WERI-Rb-1 (cell line): Measurements from ENCODE around the gene RAB35.

Experiments
- DNase-seq: peaks from one replicate; pipeline ENCODE4 v3.0.0-alpha.2; 2020
- H3K27ac ChIP-seq: fragments of 250-450 bp; sonication (Bioruptor Pico); 2 replicates; pipeline ENCODE4 v1.5.1; 2020; ENCODE audit warnings: mild to moderate bottlenecking, moderate library complexity
- H3K27me3 ChIP-seq: fragments of 250-450 bp; sonication (Bioruptor Pico); 2 replicates; pipeline ENCODE4 v1.5.1; 2021; ENCODE audit warnings: mild to moderate bottlenecking, low read depth, moderate library complexity; ENCODE audit not compliant: insufficient read depth, severe bottlenecking
- H3K36me3 ChIP-seq: fragments of 250-450 bp; sonication (Bioruptor Pico); 2 replicates; pipeline ENCODE4 v1.5.1; 2020; ENCODE audit warnings: mild to moderate bottlenecking, moderate library complexity
- H3K4me3 ChIP-seq: 2 replicates; pipeline ENCODE4 v1.5.1; 2011; ENCODE audit warnings: low read depth, mild to moderate bottlenecking, control low read depth, low read length
- H3K9me3 ChIP-seq: fragments of 250-450 bp; sonication (Bioruptor Pico); 2 replicates; pipeline ENCODE4 v1.5.1; 2021; ENCODE audit warnings: mild to moderate bottlenecking, moderate library complexity; ENCODE audit not compliant: severe bottlenecking
- CTCF ChIP-seq: IDR thresholded peaks from 2 replicates; pipeline ENCODE4 v1.5.1; 2011; ENCODE audit warnings: low read depth, mild to moderate bottlenecking, control low read depth, inconsistent platforms, low read length

Gene RAB35

GRCh38 chr12:120101617-120102016 is 14.9 kb downstream of the RAB35 start:
- H3K4me3 ChIP-seq, result no peak overlapping the region
- no peak overlapping the region for H3K27ac ChIP-seq
- peaks cover 62% of the 10 kb centered on the region for H3K36me3 ChIP-seq

DNA sequence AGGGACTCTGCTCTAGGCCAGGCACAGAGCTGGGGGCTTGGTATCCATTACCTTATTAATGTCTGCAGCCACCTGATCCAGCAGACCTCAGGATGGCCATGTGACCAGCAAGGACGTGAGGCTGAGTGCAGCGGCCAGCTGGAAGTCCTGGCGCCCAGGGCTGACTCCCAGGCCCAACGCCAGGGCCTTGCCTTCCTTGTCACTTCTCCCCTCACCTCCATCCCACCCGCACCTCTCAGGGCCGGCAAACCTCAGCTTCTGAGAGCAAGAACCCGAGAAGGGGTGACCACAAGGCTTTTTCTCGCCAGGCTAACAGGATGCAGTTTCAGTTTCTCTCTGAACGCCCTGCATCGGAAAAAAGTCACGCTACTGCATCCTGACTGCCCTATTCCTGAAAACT is 15.4 kb downstream of the RAB35 start:
- no peak for TF ChIP-seq CTCF
- H3K27ac ChIP-seq, result no peak overlapping the region

More at GRCh38 chr12:120101617-120102016, 14.9 kb downstream of the RAB35 start:
- no peaks in the 10 kb centered on the region for H3K9me3 ChIP-seq
- H3K27me3 ChIP-seq, result no peaks in the 10 kb centered on the region
- TF ChIP-seq CTCF, result no peak
- no peak for DNase-seq

DNA sequence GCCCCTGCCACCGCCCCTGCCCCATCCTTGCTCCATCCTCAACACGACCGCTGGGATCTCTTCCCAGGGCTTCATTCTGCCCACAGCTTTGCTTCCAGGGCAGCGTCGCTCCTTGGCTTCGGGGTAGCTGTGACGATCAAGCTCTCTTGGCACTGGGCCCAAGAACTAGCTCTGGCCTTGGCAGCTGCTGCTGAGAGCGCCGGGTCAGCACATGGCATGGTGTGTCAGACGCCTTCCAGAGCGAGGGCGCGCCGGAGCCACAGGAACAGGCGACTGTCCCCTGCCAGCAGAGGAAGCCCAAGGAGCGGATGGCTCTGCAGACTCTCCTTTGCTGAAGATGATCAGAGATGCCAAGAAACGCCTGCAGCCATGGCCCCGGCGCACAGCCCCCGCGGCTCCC is 15.9 kb downstream of the RAB35 start:
- no peak overlapping the region for H3K4me3 ChIP-seq
- no peak for DNase-seq
- no peak for TF ChIP-seq CTCF
- no peaks in the 10 kb centered on the region for H3K27me3 ChIP-seq
- H3K36me3 ChIP-seq, result peaks cover 65% of the 10 kb centered on the region
- no peaks in the 10 kb centered on the region for H3K9me3 ChIP-seq
- H3K27ac ChIP-seq, result no peak overlapping the region

More for the DNA sequence above, 15.4 kb downstream of the RAB35 start:
- Histone ChIP-seq H3K9me3 (no peaks in the 10 kb centered on the region), H3K27me3 (no peaks in the 10 kb centered on the region), H3K4me3 (no peak overlapping the region), H3K36me3 (peaks cover 65% of the 10 kb centered on the region)
- DNase-seq, result no peak

GRCh38 chr12:120099738-120100137 is 16.8 kb downstream of the RAB35 start:
- TF ChIP-seq CTCF, result no peak
- Histone ChIP-seq H3K27me3 (no peaks in the 10 kb centered on the region), H3K9me3 (no peaks in the 10 kb centered on the region), H3K36me3 (peaks cover 61% of the 10 kb centered on the region), H3K4me3 (no peak overlapping the region), H3K27ac (no peak overlapping the region)
- no peak for DNase-seq

- DNase-seq, result no peak
- Histone ChIP-seq H3K4me3 (no peak overlapping the region), H3K9me3 (no peaks in the 10 kb centered on the region), H3K27ac (no peak overlapping the region), H3K27me3 (no peaks in the 10 kb centered on the region), H3K36me3 (peaks cover 63% of the 10 kb centered on the region)
- no peak for TF ChIP-seq CTCF
Measured at GRCh38 chr12:120098756-120099470, 17.6 kb downstream of the RAB35 start.
